Stimulated activated CD4-positive, alpha-beta T cell treated with anti-CD3 and anti-CD28 coated beads, Interleukin-4, amount 100 ng/mL, for 4 hours (primary cell): ENCODE measurements around the gene FGFRL1.
"Not testable (repeated sequence)": the region's sequence is repeated elsewhere in the genome, so short reads cannot be mapped to it uniquely, and the experiment has no call there.

Source experiments
- DNase-seq, 2 experiments: peaks; one replicate each; pipeline ENCODE4 v3.0.0-alpha.2; 2020

The FGFRL1 gene

GRCh38 chr4:973431-974397, 37.7 kb upstream of the FGFRL1 start, which contains the start of gene DGKQ:
DGKQ (minus strand) TSS chr4:973569; CDS start chr4:973482, 87 bp downstream.
- DNase-seq, result peak; percentile 85 to 90

- no peak for DNase-seq
Observed at GRCh38 chr4:974668-975067, 36.8 kb upstream of the FGFRL1 start.

DNA sequence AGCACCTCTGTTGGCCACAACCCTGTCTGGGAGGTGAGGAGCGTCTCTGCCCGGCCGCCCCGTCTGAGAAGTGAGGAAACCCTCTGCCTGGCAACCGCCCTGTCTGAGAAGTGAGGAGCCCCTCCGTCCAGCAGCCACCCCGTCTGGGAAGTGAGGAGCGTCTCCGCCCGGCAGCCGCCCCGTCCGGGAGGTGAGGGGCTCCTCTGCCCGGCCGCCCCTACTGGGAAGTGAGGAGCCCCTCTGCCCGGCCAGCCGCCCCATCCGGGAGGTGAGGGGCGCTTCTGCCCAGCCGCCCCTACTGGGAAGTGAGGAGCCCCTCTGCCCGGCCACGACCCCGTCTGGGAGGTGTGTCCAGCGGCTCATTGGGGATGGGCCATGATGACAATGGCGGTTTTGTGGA, 35.4 kb upstream of the FGFRL1 start:
- not testable (repeated sequence) for DNase-seq

DNA sequence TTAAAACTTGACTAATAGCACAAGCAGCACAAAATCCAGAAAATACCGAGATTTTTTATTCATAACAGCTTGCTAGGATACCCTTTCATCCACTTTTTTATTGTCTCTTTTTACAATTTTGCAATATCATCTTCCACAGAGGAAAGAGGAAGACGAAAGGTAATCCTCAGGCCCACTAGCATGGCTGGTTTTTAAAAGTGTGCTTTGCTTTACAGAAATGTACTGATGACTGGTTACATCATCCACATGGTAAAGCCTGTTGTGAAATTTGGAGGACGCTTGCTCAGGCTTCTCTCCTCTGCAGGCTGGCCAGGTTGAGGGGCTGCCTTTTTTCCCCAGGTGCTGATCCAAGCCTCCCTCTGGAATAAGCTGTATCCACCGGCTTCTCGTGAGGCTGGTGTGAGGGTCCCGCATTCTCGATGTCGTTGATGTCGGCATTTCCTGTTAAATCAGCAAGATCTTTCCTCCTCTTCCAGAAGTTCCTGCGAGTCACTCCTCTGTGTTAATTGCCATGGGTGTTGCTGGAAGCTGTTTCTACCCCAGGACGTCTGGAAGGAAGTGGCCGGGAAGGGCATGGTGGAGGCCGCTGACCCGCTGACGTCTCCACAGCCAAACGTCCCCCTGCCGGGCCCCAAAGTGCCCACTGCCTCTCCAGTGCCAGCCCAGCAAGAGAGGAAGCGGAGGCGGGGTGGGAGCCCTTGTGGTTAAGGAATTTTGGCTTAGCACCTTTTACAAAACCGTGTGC, 32.3 kb upstream of the FGFRL1 start:
- DNase-seq, result no peak

- DNase-seq, result no peak
Observed at GRCh38 chr4:982291-982690, 29.1 kb upstream of the FGFRL1 start.

DNA sequence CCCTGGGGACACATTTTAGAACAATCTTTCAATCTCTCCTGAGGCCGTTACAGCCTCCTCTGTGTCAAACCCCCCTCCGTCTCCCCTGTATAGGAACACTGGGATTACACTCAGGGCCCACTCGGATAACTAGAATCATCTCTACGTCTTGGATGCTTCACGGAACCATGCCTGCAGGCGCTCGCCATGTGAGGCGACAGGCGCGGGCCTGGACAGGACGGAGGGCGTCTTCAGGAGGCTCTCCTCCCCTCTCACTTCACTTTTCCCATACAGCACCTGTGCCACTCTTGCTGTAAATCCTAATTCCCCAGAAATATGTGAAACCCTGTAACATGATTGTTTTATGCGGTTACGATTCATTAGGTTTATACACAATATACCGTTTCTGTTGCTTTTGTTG, 28.6 kb upstream of the FGFRL1 start:
- DNase-seq, result no peak

- DNase-seq, result no peak
Observed at GRCh38 chr4:984336-985054, 26.9 kb upstream of the FGFRL1 start.

GRCh38 chr4:985123-985830, 26.1 kb upstream of the FGFRL1 start:
- DNase-seq, result peak; percentile 69 to 78

DNA sequence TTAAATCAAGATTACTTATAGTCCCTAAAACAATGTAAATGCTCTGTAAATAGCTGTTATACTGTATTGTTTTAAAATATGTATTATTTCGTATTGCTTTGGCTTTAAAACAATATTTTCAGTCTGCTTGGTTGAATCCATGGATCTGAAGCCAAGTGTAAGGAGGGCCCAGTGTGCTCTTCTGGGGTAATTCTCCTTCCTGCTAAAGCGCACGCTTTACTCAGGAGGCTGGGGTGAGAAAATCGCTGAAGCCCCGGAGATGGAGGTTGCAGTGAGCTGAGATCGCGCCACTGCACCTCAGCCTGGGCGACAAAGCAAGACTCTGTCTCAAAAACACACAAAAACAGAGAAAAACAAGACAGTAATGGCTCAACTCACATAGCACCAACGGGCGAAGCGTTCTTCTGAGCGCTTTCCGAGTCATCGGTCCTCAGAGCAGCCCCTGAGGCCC, 25.0 kb upstream of the FGFRL1 start:
- DNase-seq, result no peak

DNA sequence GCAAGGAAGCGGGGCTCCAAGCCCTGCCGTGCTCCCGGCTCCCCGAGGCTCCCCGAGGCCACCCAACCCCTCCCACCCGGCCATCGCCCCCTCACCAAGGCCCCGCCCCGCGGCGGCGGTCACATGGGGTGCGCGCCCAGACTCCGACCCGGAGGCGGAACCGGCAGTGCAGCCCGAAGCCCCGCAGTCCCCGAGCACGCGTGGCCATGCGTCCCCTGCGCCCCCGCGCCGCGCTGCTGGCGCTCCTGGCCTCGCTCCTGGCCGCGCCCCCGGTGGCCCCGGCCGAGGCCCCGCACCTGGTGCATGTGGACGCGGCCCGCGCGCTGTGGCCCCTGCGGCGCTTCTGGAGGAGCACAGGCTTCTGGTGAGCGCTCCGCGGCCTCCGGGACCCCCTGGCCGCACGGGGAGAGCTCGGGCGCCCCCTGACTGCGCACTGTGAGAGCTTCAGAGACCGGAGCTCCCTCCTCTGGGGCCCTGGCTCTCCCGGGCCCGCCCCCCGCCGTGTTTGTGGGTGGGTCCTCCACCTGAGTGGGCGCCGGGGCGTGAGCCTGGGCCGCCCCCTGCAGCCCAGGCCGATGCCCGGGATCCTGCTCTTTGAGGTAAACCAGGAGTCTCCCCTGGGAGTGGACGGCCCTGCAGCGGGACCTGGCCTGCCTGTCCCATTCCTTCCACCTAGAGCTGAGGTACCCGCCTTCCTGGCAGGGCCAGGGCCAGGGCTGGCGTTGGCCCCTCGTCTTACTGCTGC, 24.4 kb upstream of the FGFRL1 start, which contains the start of gene IDUA:
IDUA (plus strand) TSS at position 166 of the 745 bp plus-strand sequence; CDS start at position 207, 41 bp downstream.
- peak; percentile 86 to 88 for DNase-seq

GRCh38 chr4:987624-988513, 23.6 kb upstream of the FGFRL1 start:
- DNase-seq, result no peak

GRCh38 chr4:988726-989721, 22.4 kb upstream of the FGFRL1 start:
- DNase-seq, result no peak

GRCh38 chr4:989722-990471, 21.5 kb upstream of the FGFRL1 start:
- DNase-seq, result no peak

- no peak for DNase-seq
Observed at GRCh38 chr4:990746-991367, 20.6 kb upstream of the FGFRL1 start.

- DNase-seq, result no peak
Observed at GRCh38 chr4:991451-992296, 19.8 kb upstream of the FGFRL1 start.

DNA sequence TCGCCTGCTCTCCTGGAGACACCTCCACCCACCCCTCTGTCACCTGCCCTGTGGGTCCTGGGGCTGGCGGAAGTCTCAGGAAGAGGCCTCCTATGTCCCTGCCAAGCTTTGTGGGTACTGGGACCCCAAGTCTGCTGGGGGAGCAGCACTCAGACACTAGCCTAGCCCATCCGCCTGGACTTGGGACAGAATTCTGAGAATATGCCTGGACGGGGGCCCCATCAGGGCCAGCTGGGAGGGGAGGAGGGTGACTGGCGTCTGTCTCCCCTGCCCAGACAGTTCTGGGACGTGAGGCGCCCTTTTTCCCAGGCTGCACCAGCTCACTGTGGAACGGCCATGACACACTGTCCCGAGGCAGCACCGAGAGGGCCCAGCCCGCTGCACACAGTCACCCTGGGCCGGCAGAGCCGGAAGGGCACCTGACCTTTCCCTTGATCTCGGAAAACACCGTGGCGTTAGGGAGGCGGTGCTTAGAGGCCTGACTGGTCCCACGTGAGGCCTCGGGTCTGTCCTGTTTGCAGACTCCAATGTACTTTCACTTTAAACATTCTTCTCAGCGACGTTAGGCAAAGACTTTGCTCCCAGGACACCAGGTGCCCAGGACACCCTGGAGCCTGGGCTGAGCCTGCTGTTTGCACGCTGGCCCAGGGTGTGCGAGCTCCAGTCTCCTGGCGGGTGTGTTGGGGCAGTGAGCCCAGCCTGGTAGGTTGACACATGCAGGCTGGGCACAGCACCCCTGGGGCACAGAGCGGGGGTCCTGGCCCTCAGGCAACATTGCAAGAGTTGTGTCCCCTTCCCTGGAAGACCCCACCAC, 18.9 kb upstream of the FGFRL1 start:
- no peak for DNase-seq
